Measurements from ENCODE around the gene NEK8. TPM values are rescaled to one million over a fixed set of nuclear protein-coding genes. Genes with fewer than 3 reads are reported as not detected.

NEK8 gene
- total and polyA plus RNA-seq, 2 of the 8 experiments (the other 6 are each of a cell fraction or from before 2014, with no cell fraction given): 14.9 to 23.3 TPM

GRCh38 chr17:28783161-28783560, 54.6 kb downstream of the NEK8 start (continued):
- TF ChIP-seq TAF7 (optimal IDR thresholded peaks at IDR 0.05; ENCODE audit: borderline replicate concordance, low read depth, low read length) (no peak), KDM1A (IDR thresholded peaks at IDR 0.05; ENCODE audit: borderline replicate concordance, low read length) (no peak)
